Neural cell (in vitro differentiated cells): ENCODE results near the gene PNPLA5. TPM values are rescaled to one million over a fixed set of nuclear protein-coding genes. Genes with fewer than 3 reads are reported as not detected.

ENCODE experiments used
- H2AFZ ChIP-seq: fragments of 200-600, 300-800 bp; sonication (generic), shearing (Covaris generic); 2 replicates; pipeline ENCODE4 v1.6.0; 2014; ENCODE audit warnings: low read depth, mild to moderate bottlenecking, antibody characterized with exemption, low read length, moderate library complexity
- H3F3A ChIP-seq: fragments of 200-600 bp; shearing (Covaris generic); 2 replicates; pipeline ENCODE4 v1.6.1; 2016; ENCODE audit warnings: mild to moderate bottlenecking, moderate library complexity, mixed read lengths, antibody characterized with exemption, low read length; ENCODE audit not compliant: insufficient read depth, poor library complexity, severe bottlenecking
- H3K27ac ChIP-seq: fragments of 200-600, 300-800 bp; sonication (generic), shearing (Covaris generic); 2 replicates; pipeline ENCODE4 v1.5.1; 2014; ENCODE audit warnings: mild to moderate bottlenecking, low read length, moderate library complexity
- H3K27me3 ChIP-seq: fragments of 300-800, 200-600 bp; sonication (generic), shearing (Covaris generic); 2 replicates; pipeline ENCODE4 v1.6.0; 2014; ENCODE audit warnings: mild to moderate bottlenecking, low read depth, low read length, moderate library complexity; ENCODE audit not compliant: insufficient read depth
- H3K36me3 ChIP-seq: fragments of 300-800, 200-600 bp; sonication (generic), shearing (Covaris generic); 2 replicates; pipeline ENCODE4 v1.5.1; 2014; ENCODE audit warnings: mild to moderate bottlenecking, antibody characterized with exemption, low read length, moderate library complexity; ENCODE audit not compliant: insufficient read depth
- H3K4me2 ChIP-seq: fragments of 300-800, 200-600 bp; sonication (generic), shearing (Covaris generic); 2 replicates; pipeline ENCODE4 v1.6.0; 2014; ENCODE audit warnings: mild to moderate bottlenecking, low read length
- H3K4me3 ChIP-seq: fragments of 300-800, 200-600 bp; sonication (generic), shearing (Covaris generic); 2 replicates; pipeline ENCODE4 v1.5.1; 2014; ENCODE audit warnings: mild to moderate bottlenecking, low read length, moderate library complexity
- H3K79me2 ChIP-seq: fragments of 200-600 bp; shearing (Covaris generic); replicated peaks from 2 replicates; pipeline ENCODE4 v1.6.0; 2014; ENCODE audit warnings: mild to moderate bottlenecking, low read length, moderate library complexity; ENCODE audit not compliant: insufficient read depth
- H3K9ac ChIP-seq: fragments of 300-800, 200-600 bp; sonication (generic), shearing (Covaris generic); 2 replicates; pipeline ENCODE4 v1.6.1; 2016; ENCODE audit warnings: mild to moderate bottlenecking, low read length, mixed read lengths
- H3K9me2 ChIP-seq: fragments of 200-600 bp; shearing (Covaris generic); 2 replicates; pipeline ENCODE4 v1.6.1; 2016; ENCODE audit warnings: mild to moderate bottlenecking, low read length, mixed read lengths; ENCODE audit not compliant: insufficient read depth
- H3K9me3 ChIP-seq: fragments of 200-600, 300-800 bp; sonication (generic), shearing (Covaris generic); 2 replicates; pipeline ENCODE4 v1.6.1; 2016; ENCODE audit warnings: mild to moderate bottlenecking, mixed run types, low read length, moderate library complexity, mixed read lengths
- H4K20me1 ChIP-seq: fragments of 200-600 bp; shearing (Covaris generic); 2 replicates; pipeline ENCODE4 v1.6.1; 2016; ENCODE audit warnings: mild to moderate bottlenecking, mixed run types; ENCODE audit not compliant: insufficient read depth
- EP300 ChIP-seq: fragments of 450-650 bp; conservative IDR thresholded peaks from 2 replicates; pipeline ENCODE4 v1.6.1; 2014; ENCODE audit warnings: antibody characterized with exemption, mild to moderate bottlenecking, moderate library complexity; ENCODE audit not compliant: poor library complexity, severe bottlenecking
- EZH2 ChIP-seq: fragments of 200-600, 300-800 bp; shearing (Covaris generic), sonication (generic); IDR thresholded peaks from 2 replicates; pipeline ENCODE4 v1.6.1; 2014; ENCODE audit warnings: antibody characterized with exemption, low read length, borderline replicate concordance, mild to moderate bottlenecking; ENCODE audit not compliant: insufficient read depth, poor library complexity, severe bottlenecking
- MXI1 ChIP-seq: fragments of 450-650 bp; conservative IDR thresholded peaks from 2 replicates; pipeline ENCODE4 v1.6.1; 2014; ENCODE audit warnings: antibody characterized with exemption, mild to moderate bottlenecking; ENCODE audit not compliant: poor library complexity, severe bottlenecking
- POLR2AphosphoS5 ChIP-seq: IDR thresholded peaks from 2 replicates; pipeline ENCODE4 v1.6.1; 2012
- RAD21 ChIP-seq: fragments of 450-650 bp; conservative IDR thresholded peaks from 2 replicates; pipeline ENCODE4 v1.6.1; 2014; ENCODE audit warnings: antibody characterized with exemption, mild to moderate bottlenecking, moderate library complexity
- SMC3 ChIP-seq: fragments of 450-650 bp; conservative IDR thresholded peaks from 2 replicates; pipeline ENCODE4 v1.6.1; 2014; ENCODE audit warnings: antibody characterized with exemption, mild to moderate bottlenecking, moderate library complexity; ENCODE audit not compliant: poor library complexity
- TAF1 ChIP-seq: IDR thresholded peaks from 2 replicates; pipeline ENCODE4 v1.6.1; 2012; ENCODE audit warnings: low read depth
- polyA minus RNA-seq: library from RNA; depleted of rRNA, polyadenylated mRNA; stranded (reverse); fragments of >200 nt; gene quantifications from 2 replicates; pipeline ENCODE4 v1.2.3, GENCODE V29; 2014
- polyA plus RNA-seq: library from polyadenylated mRNA; depleted of rRNA; stranded (reverse); fragments of >200 nt; gene quantifications from 2 replicates; pipeline ENCODE4 v1.2.3, GENCODE V29; 2014
- TF ChIP-seq, protein P1 (sequence below): IDR thresholded peaks from 2 replicates; pipeline ENCODE4 v1.6.1; 2012; ENCODE audit warnings: borderline replicate concordance
- TF ChIP-seq, protein P2 (sequence below): fragments of 450-650 bp; IDR thresholded peaks from 2 replicates; pipeline ENCODE4 v1.5.1; 2014; ENCODE audit warnings: antibody characterized with exemption, mild to moderate bottlenecking, moderate library complexity; ENCODE audit not compliant: poor library complexity, severe bottlenecking

The PNPLA5 gene, protein sequence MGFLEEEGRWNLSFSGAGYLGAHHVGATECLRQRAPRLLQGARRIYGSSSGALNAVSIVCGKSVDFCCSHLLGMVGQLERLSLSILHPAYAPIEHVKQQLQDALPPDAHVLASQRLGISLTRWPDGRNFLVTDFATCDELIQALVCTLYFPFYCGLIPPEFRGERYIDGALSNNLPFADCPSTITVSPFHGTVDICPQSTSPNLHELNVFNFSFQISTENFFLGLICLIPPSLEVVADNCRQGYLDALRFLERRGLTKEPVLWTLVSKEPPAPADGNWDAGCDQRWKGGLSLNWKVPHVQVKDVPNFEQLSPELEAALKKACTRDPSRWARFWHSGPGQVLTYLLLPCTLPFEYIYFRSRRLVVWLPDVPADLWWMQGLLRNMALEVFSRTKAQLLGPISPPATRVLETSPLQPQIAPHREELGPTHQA
- not detected in 2 replicates for polyA plus RNA-seq
- polyA minus RNA-seq = 0.24 TPM in 1 of 2 replicates, not detected in the other

DNA sequence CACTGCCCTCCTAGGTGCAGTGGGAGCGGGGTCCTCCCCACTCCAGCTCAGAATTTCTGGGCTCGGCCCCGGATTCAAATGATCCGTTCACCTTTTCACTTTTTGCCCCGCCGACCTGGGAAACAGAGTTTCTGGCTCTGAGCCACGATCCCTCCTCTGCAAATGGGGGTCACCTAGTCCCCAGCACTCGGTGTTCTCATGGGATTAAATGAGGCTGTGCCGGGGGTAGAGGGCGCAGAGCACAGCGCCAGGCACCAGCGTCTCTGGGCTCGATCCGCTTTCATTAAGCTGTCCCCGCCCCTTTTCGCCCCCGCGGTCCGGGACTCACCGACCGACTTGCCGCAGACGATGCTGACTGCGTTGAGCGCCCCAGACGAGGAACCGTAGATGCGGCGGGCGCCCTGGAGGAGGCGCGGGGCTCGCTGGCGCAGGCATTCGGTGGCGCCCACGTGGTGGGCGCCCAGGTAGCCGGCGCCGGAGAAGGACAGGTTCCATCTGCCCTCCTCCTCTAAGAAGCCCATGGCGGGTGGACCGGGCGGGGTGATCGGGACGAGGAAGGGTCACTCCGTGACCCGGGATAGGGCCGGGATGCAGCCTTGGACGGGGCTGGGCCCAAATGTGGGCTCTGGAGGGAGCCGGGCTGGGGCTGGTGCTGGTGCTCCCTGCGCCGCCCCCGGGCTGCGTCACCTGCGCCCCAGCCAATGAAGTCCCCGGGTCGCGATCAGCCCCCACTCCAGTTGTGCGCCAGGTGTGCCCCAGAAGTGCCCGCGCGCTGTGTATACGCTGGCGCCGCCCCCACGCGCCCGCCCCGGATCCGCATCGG lies at the start of gene PNPLA5:
Gene PNPLA5 (minus strand): TSS at position 654 of the 823 bp plus-strand sequence. CDS start 133 bp downstream, at position 521.
- TF ChIP-seq SMC3 = no peak
- TF ChIP-seq, protein P1, sequence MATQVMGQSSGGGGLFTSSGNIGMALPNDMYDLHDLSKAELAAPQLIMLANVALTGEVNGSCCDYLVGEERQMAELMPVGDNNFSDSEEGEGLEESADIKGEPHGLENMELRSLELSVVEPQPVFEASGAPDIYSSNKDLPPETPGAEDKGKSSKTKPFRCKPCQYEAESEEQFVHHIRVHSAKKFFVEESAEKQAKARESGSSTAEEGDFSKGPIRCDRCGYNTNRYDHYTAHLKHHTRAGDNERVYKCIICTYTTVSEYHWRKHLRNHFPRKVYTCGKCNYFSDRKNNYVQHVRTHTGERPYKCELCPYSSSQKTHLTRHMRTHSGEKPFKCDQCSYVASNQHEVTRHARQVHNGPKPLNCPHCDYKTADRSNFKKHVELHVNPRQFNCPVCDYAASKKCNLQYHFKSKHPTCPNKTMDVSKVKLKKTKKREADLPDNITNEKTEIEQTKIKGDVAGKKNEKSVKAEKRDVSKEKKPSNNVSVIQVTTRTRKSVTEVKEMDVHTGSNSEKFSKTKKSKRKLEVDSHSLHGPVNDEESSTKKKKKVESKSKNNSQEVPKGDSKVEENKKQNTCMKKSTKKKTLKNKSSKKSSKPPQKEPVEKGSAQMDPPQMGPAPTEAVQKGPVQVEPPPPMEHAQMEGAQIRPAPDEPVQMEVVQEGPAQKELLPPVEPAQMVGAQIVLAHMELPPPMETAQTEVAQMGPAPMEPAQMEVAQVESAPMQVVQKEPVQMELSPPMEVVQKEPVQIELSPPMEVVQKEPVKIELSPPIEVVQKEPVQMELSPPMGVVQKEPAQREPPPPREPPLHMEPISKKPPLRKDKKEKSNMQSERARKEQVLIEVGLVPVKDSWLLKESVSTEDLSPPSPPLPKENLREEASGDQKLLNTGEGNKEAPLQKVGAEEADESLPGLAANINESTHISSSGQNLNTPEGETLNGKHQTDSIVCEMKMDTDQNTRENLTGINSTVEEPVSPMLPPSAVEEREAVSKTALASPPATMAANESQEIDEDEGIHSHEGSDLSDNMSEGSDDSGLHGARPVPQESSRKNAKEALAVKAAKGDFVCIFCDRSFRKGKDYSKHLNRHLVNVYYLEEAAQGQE = no peak
- TF ChIP-seq, protein P2, sequence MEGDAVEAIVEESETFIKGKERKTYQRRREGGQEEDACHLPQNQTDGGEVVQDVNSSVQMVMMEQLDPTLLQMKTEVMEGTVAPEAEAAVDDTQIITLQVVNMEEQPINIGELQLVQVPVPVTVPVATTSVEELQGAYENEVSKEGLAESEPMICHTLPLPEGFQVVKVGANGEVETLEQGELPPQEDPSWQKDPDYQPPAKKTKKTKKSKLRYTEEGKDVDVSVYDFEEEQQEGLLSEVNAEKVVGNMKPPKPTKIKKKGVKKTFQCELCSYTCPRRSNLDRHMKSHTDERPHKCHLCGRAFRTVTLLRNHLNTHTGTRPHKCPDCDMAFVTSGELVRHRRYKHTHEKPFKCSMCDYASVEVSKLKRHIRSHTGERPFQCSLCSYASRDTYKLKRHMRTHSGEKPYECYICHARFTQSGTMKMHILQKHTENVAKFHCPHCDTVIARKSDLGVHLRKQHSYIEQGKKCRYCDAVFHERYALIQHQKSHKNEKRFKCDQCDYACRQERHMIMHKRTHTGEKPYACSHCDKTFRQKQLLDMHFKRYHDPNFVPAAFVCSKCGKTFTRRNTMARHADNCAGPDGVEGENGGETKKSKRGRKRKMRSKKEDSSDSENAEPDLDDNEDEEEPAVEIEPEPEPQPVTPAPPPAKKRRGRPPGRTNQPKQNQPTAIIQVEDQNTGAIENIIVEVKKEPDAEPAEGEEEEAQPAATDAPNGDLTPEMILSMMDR = peak; percentile 25
- Histone ChIP-seq H3K36me3 (no peaks in the 10 kb centered on the region), H3K4me3 (peak within 1 kb of the TSS; percentile 62), H3K79me2 (no peaks in the 10 kb centered on the region), H3K9me3 (no peaks in the 10 kb centered on the region), H3K9me2 (no peaks in the 10 kb centered on the region), H3K27me3 (peaks cover 43% of the 10 kb centered on the region), H3K4me2 (no peak within 1 kb of the TSS), H3F3A (no peaks in the 10 kb centered on the region), H2AFZ (no peak within 1 kb of the TSS), H3K9ac (peak within 1 kb of the TSS; percentile 12), H3K27ac (no peak within 1 kb of the TSS), H4K20me1 (no peaks in the 10 kb centered on the region)

DNA sequence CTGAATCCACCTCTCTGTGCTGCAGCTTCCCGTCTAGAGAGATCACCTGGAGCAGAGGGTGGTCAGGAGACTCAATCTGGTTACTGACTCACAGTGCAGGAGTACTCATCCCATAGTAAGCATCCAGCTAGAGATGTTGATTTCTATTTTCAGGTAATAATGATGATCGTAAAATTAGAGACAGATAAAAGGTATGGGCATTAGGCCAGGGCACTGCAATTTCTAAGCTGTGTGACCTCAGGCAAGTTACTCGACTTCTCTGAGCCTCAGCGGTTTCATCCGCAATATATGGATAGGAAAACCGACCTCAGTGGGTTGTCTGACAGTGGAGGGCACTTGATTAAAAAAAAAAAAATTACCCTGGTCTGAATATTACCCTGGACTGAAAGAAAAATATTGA lies 49.6 kb upstream of the PNPLA5 start:
- Histone ChIP-seq H3K9me3 (no peaks in the 10 kb centered on the region), H3K27ac (no peak overlapping the region), H3K9ac (no peak overlapping the region), H4K20me1 (no peaks in the 10 kb centered on the region), H3K4me3 (no peak overlapping the region), H3K4me2 (no peak overlapping the region), H3K36me3 (peaks cover 4% of the 10 kb centered on the region), H3K79me2 (no peaks in the 10 kb centered on the region), H2AFZ (no peak overlapping the region), H3K27me3 (no peaks in the 10 kb centered on the region), H3F3A (no peaks in the 10 kb centered on the region), H3K9me2 (no peaks in the 10 kb centered on the region)
- no peak for TF ChIP-seq POLR2AphosphoS5

DNA sequence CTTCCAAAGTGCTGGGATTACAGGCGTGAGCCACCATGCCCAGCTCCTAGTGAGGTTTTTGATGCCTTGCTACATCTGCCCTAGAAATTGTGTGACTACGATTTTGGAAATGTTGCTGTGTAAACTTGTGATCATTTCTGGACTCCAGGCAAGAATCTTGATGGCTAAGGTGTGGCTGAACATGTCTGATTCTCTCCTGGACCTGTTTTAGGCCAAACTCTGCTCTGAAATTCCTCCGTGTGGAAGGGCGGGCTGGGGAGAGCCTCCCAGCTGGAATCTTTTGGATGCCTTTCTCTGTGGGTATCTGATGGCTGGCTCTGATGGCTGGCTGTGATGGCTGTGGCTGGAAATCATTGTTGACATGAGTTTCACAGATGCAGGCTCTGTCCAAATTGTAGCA lies 40.0 kb upstream of the PNPLA5 start:
- H3K27ac ChIP-seq = no peak overlapping the region
- H3K4me2 ChIP-seq = no peak overlapping the region
- no peaks in the 10 kb centered on the region for H3K9me3 ChIP-seq
- no peaks in the 10 kb centered on the region for H3F3A ChIP-seq
- no peaks in the 10 kb centered on the region for H4K20me1 ChIP-seq
- H3K36me3 ChIP-seq = no peaks in the 10 kb centered on the region
- no peaks in the 10 kb centered on the region for H3K9me2 ChIP-seq
- no peak overlapping the region for H3K4me3 ChIP-seq
- no peak overlapping the region for H2AFZ ChIP-seq
- no peak overlapping the region for H3K9ac ChIP-seq
- H3K79me2 ChIP-seq = no peaks in the 10 kb centered on the region
- H3K27me3 ChIP-seq = no peaks in the 10 kb centered on the region
- no peak for TF ChIP-seq POLR2AphosphoS5
- TF ChIP-seq TAF1 = no peak
- TF ChIP-seq MXI1 = no peak
- TF ChIP-seq SMC3 = no peak
- TF ChIP-seq, protein P1 = no peak
- TF ChIP-seq RAD21 = no peak
- TF ChIP-seq EP300 = no peak
- TF ChIP-seq EZH2 = no peak
